IPS-15b (cell line): ENCODE results near the gene MOV10.

Source experiments
- H3K27me3 ChIP-seq: one replicate; pipeline ENCODE4 v1.6.1; 2013; ENCODE audit warnings: low read length; ENCODE audit not compliant: control insufficient read depth, insufficient read depth
- H3K36me3 ChIP-seq: one replicate; pipeline ENCODE4 v1.6.1; 2013; ENCODE audit warnings: low read length; ENCODE audit not compliant: control insufficient read depth, insufficient read depth
- H3K4me1 ChIP-seq: one replicate; pipeline ENCODE4 v1.6.1; 2013; ENCODE audit warnings: mild to moderate bottlenecking, low read length; ENCODE audit not compliant: control insufficient read depth, insufficient read depth
- H3K4me3 ChIP-seq: one replicate; pipeline ENCODE4 v1.5.1; 2013; ENCODE audit warnings: low read depth, low read length
- H3K9ac ChIP-seq: one replicate; pipeline ENCODE4 v1.6.1; 2013; ENCODE audit warnings: low read depth, mild to moderate bottlenecking, low read length
- H3K9me3 ChIP-seq: one replicate; pipeline ENCODE4 v1.6.1; 2013; ENCODE audit warnings: mild to moderate bottlenecking, low read length; ENCODE audit not compliant: control insufficient read depth, insufficient read depth

MOV10 gene

DNA sequence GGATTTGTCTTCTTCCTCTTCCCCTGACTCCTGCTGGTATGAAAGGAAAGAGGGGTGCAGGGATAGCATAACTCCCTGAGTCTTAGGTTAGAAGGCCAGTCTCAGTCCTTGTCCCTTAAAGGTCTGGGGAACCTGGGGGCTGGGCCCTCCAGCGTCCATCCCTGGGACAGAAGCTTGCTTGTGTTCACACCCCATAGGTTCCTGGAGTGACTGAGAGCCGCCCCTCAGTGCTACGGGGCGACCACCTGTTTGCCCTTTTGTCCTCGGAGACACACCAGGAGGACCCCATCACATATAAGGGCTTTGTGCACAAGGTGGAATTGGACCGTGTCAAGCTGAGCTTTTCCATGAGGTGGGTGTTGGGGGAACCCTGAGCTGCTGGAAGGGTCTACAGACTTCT lies 19.4 kb downstream of the MOV10 start:
- H3K36me3 ChIP-seq = peaks cover 22% of the 10 kb centered on the region
- no peaks in the 10 kb centered on the region for H3K9me3 ChIP-seq
- no peak overlapping the region for H3K4me3 ChIP-seq
- no peak overlapping the region for H3K9ac ChIP-seq
- peaks cover 18% of the 10 kb centered on the region for H3K27me3 ChIP-seq
- H3K4me1 ChIP-seq = peaks cover 8% of the 10 kb centered on the region

DNA sequence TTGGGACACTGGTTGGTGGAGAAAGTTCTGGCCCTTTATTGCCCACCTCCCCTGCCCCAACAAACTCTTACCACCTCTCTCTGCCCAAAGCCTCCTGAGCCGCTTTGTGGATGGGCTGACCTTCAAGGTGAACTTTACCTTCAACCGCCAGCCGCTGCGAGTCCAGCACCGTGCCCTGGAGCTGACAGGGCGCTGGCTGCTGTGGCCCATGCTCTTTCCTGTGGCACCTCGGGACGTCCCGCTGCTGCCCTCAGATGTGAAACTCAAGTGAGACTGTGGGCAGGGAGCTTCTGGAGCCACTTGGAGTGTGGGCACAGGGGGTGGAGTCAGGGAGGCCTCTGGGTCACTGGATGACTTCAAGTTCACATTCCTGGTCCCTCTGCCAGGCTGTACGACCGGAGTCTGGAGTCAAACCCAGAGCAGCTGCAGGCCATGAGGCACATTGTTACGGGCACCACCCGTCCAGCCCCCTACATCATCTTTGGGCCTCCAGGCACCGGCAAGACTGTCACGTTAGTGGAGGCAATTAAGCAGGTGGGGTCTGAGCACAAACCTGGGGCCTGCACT lies 20.0 kb downstream of the MOV10 start:
- no peak overlapping the region for H3K4me3 ChIP-seq
- no peaks in the 10 kb centered on the region for H3K9me3 ChIP-seq
- H3K4me1 ChIP-seq = peaks cover 10% of the 10 kb centered on the region
- peaks cover 24% of the 10 kb centered on the region for H3K27me3 ChIP-seq
- H3K36me3 ChIP-seq = peaks cover 22% of the 10 kb centered on the region
- no peak overlapping the region for H3K9ac ChIP-seq

DNA sequence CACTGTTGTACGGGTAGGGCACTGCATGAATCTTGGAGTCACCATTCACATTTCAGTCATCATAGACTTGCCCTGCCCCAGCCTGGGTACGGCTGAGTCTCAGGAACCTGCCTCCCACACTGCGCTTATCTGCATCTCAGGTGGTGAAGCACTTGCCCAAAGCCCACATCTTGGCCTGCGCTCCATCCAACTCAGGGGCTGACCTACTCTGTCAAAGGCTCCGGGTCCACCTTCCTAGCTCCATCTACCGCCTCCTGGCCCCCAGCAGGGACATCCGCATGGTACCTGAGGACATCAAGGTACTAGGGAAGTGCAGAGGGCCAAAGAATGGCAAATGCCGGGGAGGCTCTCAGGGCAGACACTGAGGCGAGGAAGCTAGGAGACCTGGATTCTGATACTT lies 20.8 kb downstream of the MOV10 start:
- peaks cover 17% of the 10 kb centered on the region for H3K4me1 ChIP-seq
- no peak overlapping the region for H3K4me3 ChIP-seq
- H3K9me3 ChIP-seq = no peaks in the 10 kb centered on the region
- H3K9ac ChIP-seq = no peak overlapping the region
- peaks cover 30% of the 10 kb centered on the region for H3K27me3 ChIP-seq
- H3K36me3 ChIP-seq = peaks cover 22% of the 10 kb centered on the region

DNA sequence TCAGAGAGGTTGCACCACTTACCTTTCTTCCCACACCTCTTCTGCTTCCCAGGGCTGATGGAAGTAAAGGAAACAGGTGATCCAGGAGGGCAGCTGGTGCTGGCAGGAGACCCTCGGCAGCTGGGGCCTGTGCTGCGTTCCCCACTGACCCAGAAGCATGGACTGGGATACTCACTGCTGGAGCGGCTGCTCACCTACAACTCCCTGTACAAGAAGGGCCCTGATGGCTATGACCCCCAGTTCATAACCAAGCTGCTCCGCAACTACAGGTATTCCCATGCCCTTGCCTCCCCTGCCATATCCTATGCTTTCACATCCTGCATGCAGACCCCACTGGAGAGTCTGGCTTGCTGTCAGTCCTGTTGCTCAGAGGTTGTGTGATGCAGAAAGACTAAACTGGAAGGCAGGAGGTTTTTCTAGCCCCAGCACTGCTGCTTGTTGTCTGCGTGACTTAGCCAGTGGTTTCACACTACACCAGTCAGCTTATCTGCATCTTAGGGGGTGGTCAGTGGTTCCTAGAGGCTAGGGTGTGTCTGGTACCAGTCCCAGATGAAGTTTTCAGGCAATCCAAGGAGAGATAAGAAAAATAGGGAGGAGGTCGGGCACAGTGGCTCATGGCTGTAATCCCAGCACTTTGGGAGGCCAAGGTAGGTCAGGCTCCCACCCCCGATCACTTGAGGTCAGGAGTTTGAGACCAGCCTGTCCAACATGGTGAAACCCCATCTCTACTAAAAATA lies 22.3 kb downstream of the MOV10 start:
- H3K27me3 ChIP-seq = peaks cover 38% of the 10 kb centered on the region
- H3K9me3 ChIP-seq = no peaks in the 10 kb centered on the region
- peaks cover 27% of the 10 kb centered on the region for H3K4me1 ChIP-seq
- H3K4me3 ChIP-seq = no peak overlapping the region
- H3K36me3 ChIP-seq = peaks cover 24% of the 10 kb centered on the region
- H3K9ac ChIP-seq = no peak overlapping the region

DNA sequence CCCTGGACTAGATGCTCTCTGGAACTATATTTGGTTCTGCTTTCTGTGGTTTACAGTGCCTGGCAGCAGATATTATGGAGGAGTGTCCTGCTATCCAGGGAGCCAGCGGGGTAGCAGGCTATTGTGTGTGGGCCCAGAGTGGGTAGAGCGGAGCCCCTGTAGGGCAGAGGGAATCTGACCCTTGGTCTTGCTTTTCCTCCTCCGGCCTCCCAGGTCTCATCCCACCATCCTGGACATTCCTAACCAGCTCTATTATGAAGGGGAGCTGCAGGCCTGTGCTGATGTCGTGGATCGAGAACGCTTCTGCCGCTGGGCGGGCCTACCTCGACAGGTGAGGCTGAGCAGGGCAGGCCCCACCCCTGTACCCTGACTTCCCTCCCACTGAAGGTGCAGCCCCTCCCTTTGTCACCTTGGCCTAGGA lies 23.3 kb downstream of the MOV10 start:
- Histone ChIP-seq H3K36me3 (peaks cover 20% of the 10 kb centered on the region), H3K27me3 (peaks cover 48% of the 10 kb centered on the region), H3K9ac (no peak overlapping the region), H3K9me3 (no peaks in the 10 kb centered on the region), H3K4me1 (peaks cover 27% of the 10 kb centered on the region), H3K4me3 (no peak overlapping the region)

DNA sequence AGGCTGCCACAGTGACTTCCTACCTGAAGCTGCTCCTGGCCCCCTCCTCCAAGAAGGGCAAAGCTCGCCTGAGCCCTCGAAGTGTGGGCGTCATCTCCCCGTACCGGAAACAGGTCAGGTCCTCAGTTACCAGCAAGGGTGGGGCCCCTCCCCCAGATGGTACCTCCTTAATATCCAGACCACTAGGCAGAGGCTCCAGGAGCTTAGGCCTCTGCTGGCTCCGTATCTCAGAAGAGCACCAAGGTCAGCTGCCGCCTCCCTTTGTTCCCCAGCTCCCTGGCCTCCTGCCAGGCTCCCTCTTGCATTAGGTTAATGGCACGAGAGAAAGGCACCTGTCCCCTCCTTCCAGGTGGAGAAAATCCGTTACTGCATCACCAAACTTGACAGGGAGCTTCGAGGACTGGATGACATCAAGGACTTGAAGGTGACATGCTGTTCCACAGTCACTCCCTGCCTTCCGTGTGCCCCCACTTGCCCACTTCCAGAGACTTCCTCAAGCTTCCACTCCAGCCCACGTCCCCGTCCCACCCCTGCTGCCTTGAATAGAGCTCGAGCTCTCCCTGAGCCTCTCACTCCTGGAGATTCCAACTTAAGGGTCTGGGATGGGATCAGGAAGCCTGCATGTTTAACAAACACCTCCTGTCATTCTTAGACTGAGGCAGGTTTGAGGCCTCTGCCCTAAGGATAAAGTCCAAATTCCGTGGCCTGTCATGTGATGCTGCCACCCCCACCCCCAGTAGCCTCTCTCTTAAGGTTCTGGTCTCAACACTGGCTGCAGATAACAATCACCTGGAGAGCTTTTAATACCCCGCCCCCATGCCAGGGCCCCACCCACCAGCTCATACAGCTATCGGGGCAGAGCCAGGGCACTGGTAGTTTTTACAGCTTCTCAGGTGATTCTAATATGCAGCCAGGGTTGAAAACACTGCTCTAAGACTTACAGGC lies 24.2 kb downstream of the MOV10 start:
- H3K27me3 ChIP-seq = peaks cover 56% of the 10 kb centered on the region
- H3K9ac ChIP-seq = no peak overlapping the region
- peaks cover 21% of the 10 kb centered on the region for H3K36me3 ChIP-seq
- H3K4me3 ChIP-seq = peak overlapping the region; percentile 13
- no peaks in the 10 kb centered on the region for H3K9me3 ChIP-seq
- H3K4me1 ChIP-seq = peaks cover 32% of the 10 kb centered on the region

DNA sequence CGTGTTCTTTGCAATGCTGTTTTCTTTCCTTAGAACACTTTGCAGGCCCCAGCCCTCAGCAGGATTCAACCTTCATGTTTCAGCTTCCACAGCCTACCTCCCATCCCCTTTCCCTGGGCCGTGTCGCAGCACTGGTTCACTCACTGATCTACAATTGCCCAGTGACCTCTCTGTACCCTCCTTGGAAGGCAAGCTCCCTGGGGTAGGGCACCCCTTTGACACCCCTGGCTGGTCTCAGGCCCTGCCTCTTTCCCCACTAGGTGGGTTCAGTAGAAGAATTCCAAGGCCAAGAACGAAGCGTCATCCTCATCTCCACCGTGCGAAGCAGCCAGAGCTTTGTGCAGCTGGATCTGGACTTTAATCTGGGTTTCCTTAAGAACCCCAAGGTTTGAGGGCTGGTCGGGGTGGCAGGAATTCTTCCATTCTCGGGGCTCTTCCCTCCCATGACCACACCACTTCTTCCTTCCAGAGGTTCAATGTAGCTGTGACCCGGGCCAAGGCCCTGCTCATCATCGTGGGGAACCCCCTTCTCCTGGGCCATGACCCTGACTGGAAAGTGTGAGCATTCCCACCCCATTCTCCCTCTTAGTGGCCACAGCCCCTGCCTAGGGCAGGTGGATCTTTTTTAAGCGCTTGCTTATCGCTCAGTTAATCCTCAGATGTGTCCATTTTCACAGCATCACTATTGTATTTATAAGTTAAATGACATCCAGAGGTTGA lies 25.1 kb downstream of the MOV10 start:
- H3K36me3 ChIP-seq = peaks cover 17% of the 10 kb centered on the region

DNA sequence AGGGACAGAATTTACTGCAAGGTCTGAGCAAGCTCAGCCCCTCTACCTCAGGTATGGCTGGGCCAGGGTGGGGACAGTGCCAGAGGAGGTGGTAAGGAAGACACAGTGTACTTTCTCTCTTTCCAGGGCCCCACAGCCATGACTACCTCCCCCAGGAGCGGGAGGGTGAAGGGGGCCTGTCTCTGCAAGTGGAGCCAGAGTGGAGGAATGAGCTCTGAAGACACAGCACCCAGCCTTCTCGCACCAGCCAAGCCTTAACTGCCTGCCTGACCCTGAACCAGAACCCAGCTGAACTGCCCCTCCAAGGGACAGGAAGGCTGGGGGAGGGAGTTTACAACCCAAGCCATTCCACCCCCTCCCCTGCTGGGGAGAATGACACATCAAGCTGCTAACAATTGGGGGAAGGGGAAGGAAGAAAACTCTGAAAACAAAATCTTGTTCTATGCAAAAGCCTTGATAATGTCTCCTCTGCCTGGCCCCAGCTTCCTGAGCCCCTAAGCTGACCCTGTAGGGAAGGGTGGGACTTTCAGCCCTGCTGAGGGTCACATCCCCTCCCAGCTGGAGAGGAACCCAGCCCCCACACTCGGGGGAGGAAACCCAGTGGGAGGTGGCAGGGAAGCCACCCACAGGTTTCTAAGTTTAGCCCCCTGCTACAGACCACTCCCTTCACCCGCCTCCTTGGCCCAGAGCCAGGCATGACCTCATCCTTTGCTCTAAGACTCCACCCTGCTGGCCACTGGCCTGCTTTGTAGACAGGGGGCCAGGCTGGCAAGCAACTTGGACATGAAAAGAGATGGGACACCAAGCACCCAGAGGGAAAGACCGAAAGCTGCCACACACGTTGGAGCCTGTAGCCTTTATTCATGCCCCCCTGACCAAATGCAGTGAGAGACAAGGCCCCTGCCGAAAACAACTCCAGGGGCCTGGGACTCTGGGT lies 26.1 kb downstream of the MOV10 start:
- Histone ChIP-seq H3K9ac (no peak overlapping the region), H3K4me3 (peak overlapping the region; percentile 8), H3K4me1 (peaks cover 43% of the 10 kb centered on the region), H3K27me3 (peaks cover 71% of the 10 kb centered on the region), H3K36me3 (peaks cover 11% of the 10 kb centered on the region), H3K9me3 (no peaks in the 10 kb centered on the region)

More for the DNA sequence above, 25.1 kb downstream of the MOV10 start:
- H3K9ac ChIP-seq = no peak overlapping the region
- H3K9me3 ChIP-seq = no peaks in the 10 kb centered on the region
- H3K4me3 ChIP-seq = no peak overlapping the region
- peaks cover 37% of the 10 kb centered on the region for H3K4me1 ChIP-seq
- H3K27me3 ChIP-seq = peaks cover 66% of the 10 kb centered on the region

DNA sequence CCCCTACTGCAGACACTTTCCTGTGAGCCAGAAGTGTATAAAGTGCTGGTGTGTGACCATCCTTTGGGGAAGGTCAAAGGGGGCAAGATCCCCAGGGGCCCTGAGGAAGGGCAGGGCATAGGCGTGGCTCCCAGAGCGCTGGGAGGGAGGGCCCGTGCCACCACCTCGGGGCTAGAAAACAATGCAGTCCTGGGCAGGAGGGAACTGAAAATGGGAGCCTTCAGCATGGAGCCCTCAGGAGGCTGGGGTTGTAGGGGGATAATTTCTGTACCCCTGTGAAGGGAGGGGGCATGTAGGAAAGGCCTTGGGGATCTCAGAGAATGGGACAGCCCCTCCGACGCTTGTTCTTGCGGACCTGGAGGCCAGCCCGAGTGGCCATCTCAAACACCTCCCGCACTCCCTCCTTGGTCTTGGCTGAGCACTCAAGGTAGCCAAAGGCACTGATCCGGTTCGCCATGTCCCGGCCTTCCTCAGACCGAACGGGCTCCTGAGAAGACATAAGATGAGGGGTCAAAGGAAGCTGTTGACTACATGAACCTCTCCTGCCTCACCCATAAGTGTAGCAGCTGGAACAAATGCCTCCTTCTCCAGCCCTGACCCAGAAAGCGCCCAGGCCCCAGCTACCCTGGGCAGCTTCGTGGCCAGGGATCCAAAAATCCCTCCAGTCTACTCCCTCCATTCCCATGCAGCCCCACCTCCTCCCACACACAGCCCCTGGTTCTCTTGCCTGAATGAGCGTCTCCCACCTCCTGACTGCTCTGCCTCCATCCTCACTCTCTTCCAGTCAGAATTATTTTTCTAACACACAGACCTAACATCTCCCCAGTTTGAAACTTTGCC lies 27.0 kb downstream of the MOV10 start:
- H3K36me3 ChIP-seq = peaks cover 10% of the 10 kb centered on the region
- peaks cover 76% of the 10 kb centered on the region for H3K27me3 ChIP-seq
- no peak overlapping the region for H3K4me3 ChIP-seq
- peaks cover 47% of the 10 kb centered on the region for H3K4me1 ChIP-seq
- H3K9me3 ChIP-seq = no peaks in the 10 kb centered on the region
- no peak overlapping the region for H3K9ac ChIP-seq

DNA sequence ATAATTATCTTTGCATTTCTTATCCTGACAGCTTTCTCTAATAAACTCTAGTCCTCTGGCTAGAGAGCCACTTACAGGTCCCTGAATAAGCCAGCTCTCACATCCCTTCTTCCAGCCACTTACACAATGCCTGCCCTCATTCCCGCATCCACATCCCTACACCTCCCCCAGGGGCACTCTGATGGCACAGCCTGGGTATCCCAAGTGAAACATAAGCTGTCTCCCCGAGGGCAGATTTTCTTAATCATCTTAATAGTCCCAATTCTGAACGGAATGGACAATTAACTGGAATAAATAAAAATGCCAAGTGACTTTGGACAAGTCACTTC lies 27.6 kb downstream of the MOV10 start:
- Histone ChIP-seq H3K4me3 (no peak overlapping the region), H3K4me1 (peaks cover 47% of the 10 kb centered on the region), H3K9ac (no peak overlapping the region), H3K36me3 (peaks cover 5% of the 10 kb centered on the region), H3K9me3 (no peaks in the 10 kb centered on the region), H3K27me3 (peaks cover 71% of the 10 kb centered on the region)
